ENCODE data around the gene CHCHD6.
A peak's percentile ranks its signal among the peaks of the same experiment; 100 is the strongest.

CHCHD6 gene

GRCh38 chr3:126704494-126705214 is 614 bp downstream of the CHCHD6 start:
- Histone ChIP-seq H3K27me3 (ENCODE audit: control insufficient read depth, insufficient read depth, low read length, poor library complexity, severe bottlenecking) (peaks cover 36% of the 10 kb centered on the region), H3K4me1 (ENCODE audit: control insufficient read depth, insufficient read depth, low read length) (peaks cover 5% of the 10 kb centered on the region), H3K27ac (ENCODE audit: insufficient read depth, low read depth, low read length, poor library complexity, severe bottlenecking) (no peak overlapping the region), H3K36me3 (ENCODE audit: control insufficient read depth, insufficient read depth, low read length) (no peaks in the 10 kb centered on the region), H3K4me3 (ENCODE audit: insufficient read depth, low read depth, low read length) (peak overlapping the region; percentile 75), H3K9me3 (ENCODE audit: control insufficient read depth, low read length) (no peaks in the 10 kb centered on the region)
- WGBS, 2 experiments = 14 to 16% methylated on average over 43 to 44 of the region's 44 CpGs

GRCh38 chr3:126706631-126707030 is 2.6 kb downstream of the CHCHD6 start:
- Histone ChIP-seq H3K9me3 (ENCODE audit: control insufficient read depth, low read length) (no peaks in the 10 kb centered on the region), H3K4me1 (ENCODE audit: control insufficient read depth, insufficient read depth, low read length) (peaks cover 5% of the 10 kb centered on the region), H3K36me3 (ENCODE audit: control insufficient read depth, insufficient read depth, low read length) (no peaks in the 10 kb centered on the region), H3K27ac (ENCODE audit: insufficient read depth, low read depth, low read length, poor library complexity, severe bottlenecking) (no peak overlapping the region), H3K27me3 (ENCODE audit: control insufficient read depth, insufficient read depth, low read length, poor library complexity, severe bottlenecking) (peaks cover 36% of the 10 kb centered on the region), H3K4me3 (ENCODE audit: insufficient read depth, low read depth, low read length) (no peak overlapping the region)
- WGBS, 2 experiments = 95 to 96% methylated on average over 3 of the region's 3 CpGs

GRCh38 chr3:126711121-126711760 is 7.2 kb downstream of the CHCHD6 start:
- H3K9me3 ChIP-seq (ENCODE audit: control insufficient read depth, low read length) = no peaks in the 10 kb centered on the region
- 93 to 97% methylated on average over 8 of the region's 8 CpGs for WGBS, 2 experiments
- no peaks in the 10 kb centered on the region for H3K27me3 ChIP-seq (ENCODE audit: control insufficient read depth, insufficient read depth, low read length, poor library complexity, severe bottlenecking)
- no peak overlapping the region for H3K27ac ChIP-seq (ENCODE audit: insufficient read depth, low read depth, low read length, poor library complexity, severe bottlenecking)
- no peak overlapping the region for H3K4me3 ChIP-seq (ENCODE audit: insufficient read depth, low read depth, low read length)
- H3K4me1 ChIP-seq (ENCODE audit: control insufficient read depth, insufficient read depth, low read length) = no peaks in the 10 kb centered on the region
- H3K36me3 ChIP-seq (ENCODE audit: control insufficient read depth, insufficient read depth, low read length) = no peaks in the 10 kb centered on the region

- Histone ChIP-seq H3K27ac (ENCODE audit: insufficient read depth, low read depth, low read length, poor library complexity, severe bottlenecking) (no peak overlapping the region), H3K36me3 (ENCODE audit: control insufficient read depth, insufficient read depth, low read length) (no peaks in the 10 kb centered on the region), H3K9me3 (ENCODE audit: control insufficient read depth, low read length) (no peaks in the 10 kb centered on the region), H3K4me3 (ENCODE audit: insufficient read depth, low read depth, low read length) (no peak overlapping the region), H3K27me3 (ENCODE audit: control insufficient read depth, insufficient read depth, low read length, poor library complexity, severe bottlenecking) (no peaks in the 10 kb centered on the region), H3K4me1 (ENCODE audit: control insufficient read depth, insufficient read depth, low read length) (no peaks in the 10 kb centered on the region)
- 93 to 94% methylated on average over 7 of the region's 7 CpGs for WGBS, 2 experiments
Observed at GRCh38 chr3:126713199-126713598, 9.2 kb downstream of the CHCHD6 start.

- 88 to 89% methylated on average over 14 of the region's 14 CpGs for WGBS, 2 experiments
- Histone ChIP-seq H3K27ac (ENCODE audit: insufficient read depth, low read depth, low read length, poor library complexity, severe bottlenecking) (no peak overlapping the region), H3K4me3 (ENCODE audit: insufficient read depth, low read depth, low read length) (no peak overlapping the region), H3K9me3 (ENCODE audit: control insufficient read depth, low read length) (no peaks in the 10 kb centered on the region), H3K4me1 (ENCODE audit: control insufficient read depth, insufficient read depth, low read length) (no peaks in the 10 kb centered on the region), H3K27me3 (ENCODE audit: control insufficient read depth, insufficient read depth, low read length, poor library complexity, severe bottlenecking) (no peaks in the 10 kb centered on the region), H3K36me3 (ENCODE audit: control insufficient read depth, insufficient read depth, low read length) (no peaks in the 10 kb centered on the region)
Observed at GRCh38 chr3:126714276-126714900, 10.3 kb downstream of the CHCHD6 start.

- Histone ChIP-seq H3K4me1 (ENCODE audit: control insufficient read depth, insufficient read depth, low read length) (no peaks in the 10 kb centered on the region), H3K27me3 (ENCODE audit: control insufficient read depth, insufficient read depth, low read length, poor library complexity, severe bottlenecking) (no peaks in the 10 kb centered on the region), H3K36me3 (ENCODE audit: control insufficient read depth, insufficient read depth, low read length) (no peaks in the 10 kb centered on the region), H3K4me3 (ENCODE audit: insufficient read depth, low read depth, low read length) (no peak overlapping the region), H3K27ac (ENCODE audit: insufficient read depth, low read depth, low read length, poor library complexity, severe bottlenecking) (no peak overlapping the region), H3K9me3 (ENCODE audit: control insufficient read depth, low read length) (no peaks in the 10 kb centered on the region)
- WGBS, 2 experiments = 84 to 90% methylated on average over 6 of the region's 6 CpGs
Observed at GRCh38 chr3:126714921-126715320, 10.9 kb downstream of the CHCHD6 start.

- no peaks in the 10 kb centered on the region for H3K9me3 ChIP-seq (ENCODE audit: control insufficient read depth, low read length)
- no peak overlapping the region for H3K4me3 ChIP-seq (ENCODE audit: insufficient read depth, low read depth, low read length)
- H3K27ac ChIP-seq (ENCODE audit: insufficient read depth, low read depth, low read length, poor library complexity, severe bottlenecking) = no peak overlapping the region
- H3K27me3 ChIP-seq (ENCODE audit: control insufficient read depth, insufficient read depth, low read length, poor library complexity, severe bottlenecking) = no peaks in the 10 kb centered on the region
- H3K36me3 ChIP-seq (ENCODE audit: control insufficient read depth, insufficient read depth, low read length) = no peaks in the 10 kb centered on the region
- 93 to 100% methylated on average over 1 of the region's 1 CpG for WGBS, 2 experiments
- H3K4me1 ChIP-seq (ENCODE audit: control insufficient read depth, insufficient read depth, low read length) = no peaks in the 10 kb centered on the region
Observed at GRCh38 chr3:126715432-126715831, 11.4 kb downstream of the CHCHD6 start.

- no peaks in the 10 kb centered on the region for H3K27me3 ChIP-seq (ENCODE audit: control insufficient read depth, insufficient read depth, low read length, poor library complexity, severe bottlenecking)
- no peaks in the 10 kb centered on the region for H3K9me3 ChIP-seq (ENCODE audit: control insufficient read depth, low read length)
- no peak overlapping the region for H3K27ac ChIP-seq (ENCODE audit: insufficient read depth, low read depth, low read length, poor library complexity, severe bottlenecking)
- no peak overlapping the region for H3K4me3 ChIP-seq (ENCODE audit: insufficient read depth, low read depth, low read length)
- WGBS, 2 experiments = 83 to 86% methylated on average over 7 of the region's 7 CpGs
- H3K4me1 ChIP-seq (ENCODE audit: control insufficient read depth, insufficient read depth, low read length) = no peaks in the 10 kb centered on the region
- no peaks in the 10 kb centered on the region for H3K36me3 ChIP-seq (ENCODE audit: control insufficient read depth, insufficient read depth, low read length)
Observed at GRCh38 chr3:126716057-126716456, 12.0 kb downstream of the CHCHD6 start.

GRCh38 chr3:126718561-126719445 is 14.8 kb downstream of the CHCHD6 start:
- no peaks in the 10 kb centered on the region for H3K4me1 ChIP-seq (ENCODE audit: control insufficient read depth, insufficient read depth, low read length)
- H3K27ac ChIP-seq (ENCODE audit: insufficient read depth, low read depth, low read length, poor library complexity, severe bottlenecking) = no peak overlapping the region
- no peaks in the 10 kb centered on the region for H3K36me3 ChIP-seq (ENCODE audit: control insufficient read depth, insufficient read depth, low read length)
- no peak overlapping the region for H3K4me3 ChIP-seq (ENCODE audit: insufficient read depth, low read depth, low read length)
- H3K27me3 ChIP-seq (ENCODE audit: control insufficient read depth, insufficient read depth, low read length, poor library complexity, severe bottlenecking) = no peaks in the 10 kb centered on the region
- no peaks in the 10 kb centered on the region for H3K9me3 ChIP-seq (ENCODE audit: control insufficient read depth, low read length)
- WGBS, 2 experiments = 84 to 85% methylated on average over 20 of the region's 20 CpGs

- WGBS, 2 experiments = 83 to 85% methylated on average over 5 of the region's 5 CpGs
- H3K4me1 ChIP-seq (ENCODE audit: control insufficient read depth, insufficient read depth, low read length) = no peaks in the 10 kb centered on the region
Observed at GRCh38 chr3:126720596-126720995, 16.6 kb downstream of the CHCHD6 start.

More at GRCh38 chr3:126720596-126720995, 16.6 kb downstream of the CHCHD6 start:
- no peaks in the 10 kb centered on the region for H3K36me3 ChIP-seq (ENCODE audit: control insufficient read depth, insufficient read depth, low read length)
- no peaks in the 10 kb centered on the region for H3K9me3 ChIP-seq (ENCODE audit: control insufficient read depth, low read length)
- no peak overlapping the region for H3K4me3 ChIP-seq (ENCODE audit: insufficient read depth, low read depth, low read length)
- H3K27me3 ChIP-seq (ENCODE audit: control insufficient read depth, insufficient read depth, low read length, poor library complexity, severe bottlenecking) = no peaks in the 10 kb centered on the region
- H3K27ac ChIP-seq (ENCODE audit: insufficient read depth, low read depth, low read length, poor library complexity, severe bottlenecking) = no peak overlapping the region

All from ectodermal cell (in vitro differentiated cells).